ENCODE data around the gene RAB15.

DNA sequence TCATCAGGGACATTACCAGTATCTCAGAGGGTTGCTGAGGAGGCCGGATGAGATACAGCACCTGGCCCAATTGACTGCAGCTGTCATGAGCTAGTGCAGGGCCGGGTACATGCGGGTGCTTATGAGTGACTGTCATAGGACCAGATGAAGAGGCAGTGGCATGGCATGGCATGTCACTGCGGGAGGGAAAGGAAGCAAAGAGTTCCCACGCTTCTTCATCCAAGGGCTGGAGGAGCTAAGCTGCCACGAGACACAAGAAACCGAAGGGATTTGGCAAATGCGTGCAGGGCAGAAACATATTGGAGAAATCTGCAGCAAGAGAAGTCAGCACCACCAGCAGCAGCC, 18.9 kb downstream of the RAB15 start:
- TF ChIP-seq, protein P1, sequence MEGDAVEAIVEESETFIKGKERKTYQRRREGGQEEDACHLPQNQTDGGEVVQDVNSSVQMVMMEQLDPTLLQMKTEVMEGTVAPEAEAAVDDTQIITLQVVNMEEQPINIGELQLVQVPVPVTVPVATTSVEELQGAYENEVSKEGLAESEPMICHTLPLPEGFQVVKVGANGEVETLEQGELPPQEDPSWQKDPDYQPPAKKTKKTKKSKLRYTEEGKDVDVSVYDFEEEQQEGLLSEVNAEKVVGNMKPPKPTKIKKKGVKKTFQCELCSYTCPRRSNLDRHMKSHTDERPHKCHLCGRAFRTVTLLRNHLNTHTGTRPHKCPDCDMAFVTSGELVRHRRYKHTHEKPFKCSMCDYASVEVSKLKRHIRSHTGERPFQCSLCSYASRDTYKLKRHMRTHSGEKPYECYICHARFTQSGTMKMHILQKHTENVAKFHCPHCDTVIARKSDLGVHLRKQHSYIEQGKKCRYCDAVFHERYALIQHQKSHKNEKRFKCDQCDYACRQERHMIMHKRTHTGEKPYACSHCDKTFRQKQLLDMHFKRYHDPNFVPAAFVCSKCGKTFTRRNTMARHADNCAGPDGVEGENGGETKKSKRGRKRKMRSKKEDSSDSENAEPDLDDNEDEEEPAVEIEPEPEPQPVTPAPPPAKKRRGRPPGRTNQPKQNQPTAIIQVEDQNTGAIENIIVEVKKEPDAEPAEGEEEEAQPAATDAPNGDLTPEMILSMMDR (conservative IDR thresholded peaks at IDR 0.05; ENCODE audit: low read depth, low read length), result no peak
- TF ChIP-seq EZH2 (IDR thresholded peaks at IDR 0.05; ENCODE audit: low read length, unreplicated experiment), result no peak

All from PC-3 (cell line).